ENCODE results near the gene SUDS3. TPM values are rescaled to one million over a fixed set of nuclear protein-coding genes. Genes with fewer than 3 reads are reported as not detected.

Gene SUDS3
- total and polyA plus RNA-seq, 2 donors (not counting 1 experiment from before 2014, with no cell fraction given): 12.1 to 53.9 TPM

DNA sequence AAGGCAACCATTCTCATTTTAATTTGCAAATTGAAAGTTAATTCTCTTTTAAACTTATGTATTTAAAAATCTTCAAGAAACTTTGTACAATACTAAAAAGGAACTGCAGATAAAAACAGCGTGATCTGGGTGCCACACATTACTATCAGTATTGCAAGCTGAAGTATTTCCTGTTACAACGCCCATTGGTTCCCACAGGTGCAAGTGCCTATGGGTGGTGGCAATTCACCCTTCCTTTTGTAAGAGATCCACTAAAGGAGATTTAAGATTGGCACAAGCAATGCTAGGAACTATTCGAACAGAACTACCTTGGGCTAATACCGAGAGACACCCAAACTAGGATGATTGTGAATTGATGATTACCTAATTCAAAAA is 16.8 kb upstream of the SUDS3 start:
- TF ChIP-seq EZH2 (IDR thresholded peaks at IDR 0.05; ENCODE audit: borderline replicate concordance, insufficient read depth, low read depth, low read length, poor library complexity, severe bottlenecking) (no peak), CTCF (IDR thresholded peaks at IDR 0.05) (no peak)

DNA sequence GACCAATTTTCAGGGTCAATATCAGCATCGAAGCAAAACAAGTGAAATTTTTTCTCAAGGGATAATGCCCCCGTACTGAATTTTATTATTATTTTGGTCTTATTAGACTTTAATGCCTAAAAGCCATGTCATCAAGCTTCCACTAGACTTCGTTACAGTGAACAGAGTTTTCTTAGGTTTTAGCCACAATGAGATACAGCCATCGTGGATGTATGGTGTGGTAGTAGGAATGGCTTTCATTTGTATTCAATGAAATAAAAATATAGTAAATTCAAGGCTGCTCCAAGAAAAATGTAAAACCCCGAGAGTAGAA is 15.3 kb upstream of the SUDS3 start:
- no peak overlapping the region for H3K27ac ChIP-seq (ENCODE audit: low read length in 2 of 2)

More for the DNA sequence above, 16.8 kb upstream of the SUDS3 start:
- CTCF ChIA-PET: interaction anchor here (1.6 to 4.9 kb wide), 3 partner anchors 10 to 197 kb away, joined by 3 to 52 read pairs (median 4); partner anchors contain the start of gene SUDS3
- Mint-ChIP-seq H3K27ac (peak overlapping the region; percentile 90), H3K4me3 (peak overlapping the region; percentile 93), H3K9me3 (ENCODE audit: insufficient read depth) (peaks cover 2% of the 10 kb centered on the region), H3K27me3 (no peaks in the 10 kb centered on the region), H3K4me1 (peaks cover 32% of the 10 kb centered on the region)
- peak overlapping the region; percentile 46 to 92 (median 66) for H3K4me3 ChIP-seq (ENCODE audit: control extremely low read depth in 1 of 5, extremely low read depth in 1 of 5, insufficient read depth in 1 of 5, low read depth in 2 of 5, low read length in 4 of 5)
- peak overlapping the region; percentile 61 for H2AFZ ChIP-seq (ENCODE audit: insufficient read depth, low read depth, low read length, poor library complexity, severe bottlenecking)
- ATAC-seq (ENCODE audit: low read depth) (peak; percentile 61), DNase-seq (peak; percentile 46)
- peaks cover under 1% of the 10 kb centered on the region for H4K20me1 ChIP-seq (ENCODE audit: control insufficient read depth, insufficient read depth, low read length, poor library complexity, severe bottlenecking)
- peak overlapping the region; percentile 64 to 87 for H3K27ac ChIP-seq (ENCODE audit: low read length in 2 of 2)
- peaks cover 0 to under 1% of the 10 kb centered on the region in 2 experiments for H3K36me3 ChIP-seq (replicated peaks in 1 of 2; ENCODE audit: control extremely low read depth in 1 of 2, control insufficient read depth in 1 of 2, extremely low read depth in 1 of 2, insufficient read depth in 2 of 2, low read length in 1 of 2)
- POLR2A ChIA-PET: interaction anchor here (0.6 to 1.7 kb wide), 3 partner anchors 11 to 17 kb away, joined by 5 to 9 read pairs (median 5); partner anchors contain the start of gene SUDS3
- peaks cover 0 to 4% (median 0%) of the 10 kb centered on the region in 3 donors for H3K9me3 ChIP-seq (ENCODE audit: control extremely low read depth in 1 of 3, control insufficient read depth in 2 of 3, insufficient read depth in 1 of 3, low read length in 2 of 3)
- H3K4me1 ChIP-seq (ENCODE audit: control insufficient read depth in 2 of 2, insufficient read depth in 2 of 2, low read length in 2 of 2): peaks cover 23 to 38% of the 10 kb centered on the region in 2 donors
- H3K27me3 ChIP-seq (replicated peaks in 1 of 4; ENCODE audit: control extremely low read depth in 1 of 4, control insufficient read depth in 3 of 4, insufficient read depth in 4 of 4, low read length in 3 of 4): no peaks in the 10 kb centered on the region
- peak overlapping the region; percentile 71 for H3K9ac ChIP-seq (ENCODE audit: low read length)
- intact Hi-C loops (cut with micrococcal nuclease): loop anchor here (1.0 to 5.0 kb wide), 3 partner anchors 14 to 57 kb away; no protein-coding TSS in a partner anchor
- peak overlapping the region; percentile 77 for H3K4me2 ChIP-seq (replicated peaks; ENCODE audit: low read depth, low read length, poor library complexity, severe bottlenecking)
- no CpG with 5 or more reads among the region's 4 CpGs for WGBS (ENCODE audit: insufficient coverage)
- peaks cover 73% of the 10 kb centered on the region for H3K79me2 ChIP-seq (ENCODE audit: control insufficient read depth, insufficient read depth, low read length)

More for the DNA sequence above, 15.3 kb upstream of the SUDS3 start:
- ChIA-PET POLR2A (interaction anchor here (0.6 kb wide), 1 partner anchor 176 kb away, joined by 3 read pairs; no protein-coding TSS in a partner anchor), CTCF (no interaction called here)
- Mint-ChIP-seq H3K27ac (no peak overlapping the region), H3K4me3 (no peak overlapping the region), H3K9me3 (ENCODE audit: insufficient read depth) (no peaks in the 10 kb centered on the region), H3K4me1 (peaks cover 23% of the 10 kb centered on the region), H3K27me3 (no peaks in the 10 kb centered on the region)
- Histone ChIP-seq H3K9ac (ENCODE audit: low read length) (no peak overlapping the region), H3K9me3 (ENCODE audit: control extremely low read depth in 1 of 3, control insufficient read depth in 2 of 3, insufficient read depth in 1 of 3, low read length in 2 of 3) (no peaks in the 10 kb centered on the region), H3K27me3 (replicated peaks in 1 of 4; ENCODE audit: control extremely low read depth in 1 of 4, control insufficient read depth in 3 of 4, insufficient read depth in 4 of 4, low read length in 3 of 4) (no peaks in the 10 kb centered on the region), H3K79me2 (ENCODE audit: control insufficient read depth, insufficient read depth, low read length) (peaks cover 64% of the 10 kb centered on the region), H2AFZ (ENCODE audit: insufficient read depth, low read depth, low read length, poor library complexity, severe bottlenecking) (no peak overlapping the region), H3K36me3 (replicated peaks in 1 of 2; ENCODE audit: control extremely low read depth in 1 of 2, control insufficient read depth in 1 of 2, extremely low read depth in 1 of 2, insufficient read depth in 2 of 2, low read length in 1 of 2) (no peaks in the 10 kb centered on the region), H3K4me3 (ENCODE audit: control extremely low read depth in 1 of 5, extremely low read depth in 1 of 5, insufficient read depth in 1 of 5, low read depth in 2 of 5, low read length in 4 of 5) (no peak overlapping the region), H4K20me1 (ENCODE audit: control insufficient read depth, insufficient read depth, low read length, poor library complexity, severe bottlenecking) (no peaks in the 10 kb centered on the region), H3K4me2 (replicated peaks; ENCODE audit: low read depth, low read length, poor library complexity, severe bottlenecking) (no peak overlapping the region), H3K4me1 (ENCODE audit: control insufficient read depth in 2 of 2, insufficient read depth in 2 of 2, low read length in 2 of 2) (peaks cover 23 to 32% of the 10 kb centered on the region in 2 donors)
- WGBS (ENCODE audit: insufficient coverage): no CpG with 5 or more reads among the region's 5 CpGs
- intact Hi-C loops (cut with micrococcal nuclease): no loop called here
- no peak for DNase-seq
- TF ChIP-seq CTCF (IDR thresholded peaks at IDR 0.05) (no peak), EZH2 (IDR thresholded peaks at IDR 0.05; ENCODE audit: borderline replicate concordance, insufficient read depth, low read depth, low read length, poor library complexity, severe bottlenecking) (no peak)
- no peak for ATAC-seq (ENCODE audit: low read depth)
